HG03439 (cell line): ENCODE results near the gene GINS3.

Source experiments
- ATAC-seq: cut with Tn5 transposase; IDR thresholded peaks from one replicate; pipeline ENCODE4 v1.9.1; 2021; ENCODE audit warnings: mild to moderate bottlenecking, moderate library complexity; ENCODE audit not compliant: unreplicated experiment

GINS3 gene

DNA sequence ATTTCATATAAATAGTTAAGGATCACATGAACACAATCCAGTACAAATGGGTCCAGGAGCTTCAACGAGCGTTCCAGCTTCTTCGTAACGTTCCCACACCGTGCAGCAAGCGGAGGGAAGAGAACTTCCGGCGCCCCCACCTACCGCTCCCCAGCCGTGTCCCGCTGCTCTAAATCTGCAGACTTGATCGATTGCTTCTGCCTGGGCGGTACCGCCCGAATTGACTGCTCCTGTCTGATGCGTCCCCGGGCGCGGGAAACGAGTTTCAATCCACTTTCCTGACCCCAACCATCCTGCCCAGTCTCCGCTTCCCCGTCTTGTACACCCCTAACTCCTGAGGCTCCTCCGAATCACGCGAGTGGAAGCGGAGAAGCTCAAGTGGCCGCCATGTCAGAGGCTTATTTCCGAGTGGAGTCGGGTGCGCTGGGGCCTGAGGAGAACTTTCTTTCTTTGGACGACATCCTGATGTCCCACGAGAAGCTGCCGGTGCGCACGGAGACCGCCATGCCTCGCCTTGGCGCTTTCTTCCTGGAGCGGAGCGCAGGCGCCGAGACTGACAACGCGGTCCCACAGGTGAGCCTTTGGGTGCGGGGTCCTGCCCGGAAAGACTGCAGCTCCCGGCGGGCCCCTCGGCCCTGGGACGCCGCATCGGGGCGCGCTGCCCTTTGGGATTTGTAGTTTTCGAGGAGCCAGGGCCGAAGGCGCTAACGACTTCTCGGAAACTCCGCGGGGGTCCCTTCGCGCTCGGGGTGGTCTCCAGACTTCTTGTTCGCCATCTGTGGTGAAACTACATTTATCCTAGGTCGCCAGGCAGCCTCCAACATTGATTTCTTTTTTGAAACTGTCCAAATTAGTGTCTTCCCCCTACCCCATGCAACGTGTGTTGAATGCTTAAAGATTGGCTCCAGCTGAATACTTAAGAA is at the start of gene GINS3:
GINS3 (plus strand) TSS at position 257 of the 923 bp plus-strand sequence; CDS start at position 388, 131 bp downstream.
- peak; percentile 94 for ATAC-seq

DNA sequence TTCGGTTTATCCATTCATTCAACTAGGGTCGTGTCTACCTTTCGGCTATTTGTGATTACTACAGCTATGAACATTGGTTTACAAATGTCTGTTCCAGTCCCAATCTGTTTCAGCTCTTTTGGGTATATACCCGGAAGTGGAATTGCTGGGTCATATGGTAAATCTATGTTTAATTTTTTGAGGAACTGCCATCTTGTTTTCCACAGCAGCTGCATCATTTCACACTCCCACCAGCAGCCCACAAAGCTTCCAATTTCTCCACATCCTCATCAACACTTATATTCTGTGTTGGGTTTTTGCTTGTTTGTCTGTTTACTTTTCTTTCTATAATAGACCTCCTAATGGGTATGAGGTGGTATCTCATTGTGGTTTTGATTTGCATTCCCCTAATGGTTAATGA is 48.7 kb upstream of the GINS3 start:
- no peak for ATAC-seq

DNA sequence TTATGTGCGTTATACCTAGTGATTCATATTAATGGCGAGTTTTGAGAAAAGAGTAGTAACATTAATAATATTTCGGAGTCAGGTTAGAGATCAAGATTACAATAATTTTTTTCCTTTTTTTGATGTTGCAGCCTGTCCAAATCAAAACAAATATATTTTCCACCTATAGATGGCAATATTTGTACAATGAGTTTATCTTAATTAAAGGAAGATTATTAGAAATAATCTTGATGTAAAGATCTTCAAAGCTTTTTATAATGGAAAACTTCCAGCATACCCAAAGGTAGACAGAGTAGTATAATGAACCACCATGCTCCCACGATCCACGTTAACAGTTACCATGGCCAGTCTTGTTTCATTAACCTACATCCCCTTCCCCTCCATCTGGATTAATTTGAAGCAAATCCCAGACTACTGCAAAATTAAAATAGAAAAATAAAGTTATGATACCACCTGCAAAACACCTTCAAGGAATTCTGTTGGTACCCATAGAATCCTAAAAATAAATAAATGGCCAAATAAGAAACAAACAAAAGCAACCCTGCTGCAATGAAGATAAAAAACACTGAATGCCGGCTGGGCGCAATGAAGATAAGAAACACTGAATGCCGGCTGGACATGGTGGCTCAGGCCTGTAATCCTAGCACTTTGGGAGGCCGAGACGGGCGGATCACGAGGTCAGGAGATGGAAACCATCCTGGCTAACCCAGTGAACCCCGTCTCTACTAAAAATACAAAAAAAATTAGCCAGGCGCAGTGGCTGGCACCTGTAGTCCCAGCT is 46.5 kb upstream of the GINS3 start:
- no peak for ATAC-seq

DNA sequence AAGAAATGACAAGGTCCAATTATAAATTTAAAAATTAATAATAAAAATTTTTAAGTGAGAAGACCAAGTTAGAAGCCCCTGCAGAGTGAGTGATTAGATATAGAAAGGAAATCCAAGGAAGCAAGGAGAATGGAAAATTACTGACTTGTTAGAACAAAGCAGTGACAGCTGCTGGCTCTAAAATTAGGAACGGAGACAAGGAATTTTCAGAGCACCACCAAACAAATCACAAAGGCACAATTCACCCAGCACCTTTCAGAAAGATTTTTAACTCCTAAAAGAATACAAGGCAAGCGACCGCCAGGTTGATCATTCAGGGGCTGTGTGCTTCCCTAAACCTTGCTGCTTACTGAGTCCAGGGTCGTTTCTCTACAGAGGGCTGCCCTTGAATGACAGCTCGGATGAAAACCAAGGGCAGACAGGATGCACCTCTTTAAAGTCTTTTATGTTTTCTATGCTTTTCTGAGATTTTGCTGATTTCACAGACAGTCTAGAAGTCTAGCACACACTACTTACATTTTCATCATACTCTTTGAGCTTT is 45.4 kb upstream of the GINS3 start:
- no peak for ATAC-seq

DNA sequence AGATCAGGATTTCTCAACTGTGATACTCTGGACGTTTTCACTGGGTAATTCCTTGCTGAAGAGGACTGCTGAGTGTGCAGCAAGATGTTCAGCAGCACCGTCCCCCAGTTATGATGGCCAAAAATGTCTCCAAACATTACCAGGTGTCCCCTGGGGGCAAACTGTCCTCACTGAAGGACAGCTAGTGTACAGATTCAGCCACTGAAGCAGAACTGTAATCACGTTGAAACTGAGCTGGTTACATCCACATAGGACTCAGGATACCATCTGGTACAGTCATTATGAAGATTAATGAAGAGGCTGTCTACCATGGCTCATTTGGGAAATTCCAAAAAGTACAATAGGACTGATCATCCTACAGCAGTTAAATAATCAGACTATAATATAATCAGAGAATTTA is 43.3 kb upstream of the GINS3 start:
- ATAC-seq = no peak

DNA sequence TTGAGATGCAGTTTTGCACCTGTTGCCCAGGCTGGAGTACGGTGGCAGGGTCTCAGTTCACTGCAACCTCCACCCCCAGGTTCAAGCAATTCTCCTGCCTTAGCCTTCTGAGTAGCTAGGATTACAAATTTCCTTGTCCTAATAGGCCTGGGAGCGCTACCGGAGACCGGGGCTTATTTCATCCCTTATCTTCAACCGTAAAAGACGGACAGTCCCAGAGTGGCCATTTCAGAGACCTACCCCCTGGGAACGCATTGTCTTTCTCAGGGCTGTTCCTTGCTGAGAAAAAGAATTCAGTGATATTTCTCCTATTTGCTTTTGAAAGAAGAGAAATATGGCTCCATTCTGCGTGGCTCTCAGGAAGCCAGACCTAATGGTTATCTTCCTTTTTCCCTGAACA is 39.6 kb upstream of the GINS3 start:
- ATAC-seq = no peak

DNA sequence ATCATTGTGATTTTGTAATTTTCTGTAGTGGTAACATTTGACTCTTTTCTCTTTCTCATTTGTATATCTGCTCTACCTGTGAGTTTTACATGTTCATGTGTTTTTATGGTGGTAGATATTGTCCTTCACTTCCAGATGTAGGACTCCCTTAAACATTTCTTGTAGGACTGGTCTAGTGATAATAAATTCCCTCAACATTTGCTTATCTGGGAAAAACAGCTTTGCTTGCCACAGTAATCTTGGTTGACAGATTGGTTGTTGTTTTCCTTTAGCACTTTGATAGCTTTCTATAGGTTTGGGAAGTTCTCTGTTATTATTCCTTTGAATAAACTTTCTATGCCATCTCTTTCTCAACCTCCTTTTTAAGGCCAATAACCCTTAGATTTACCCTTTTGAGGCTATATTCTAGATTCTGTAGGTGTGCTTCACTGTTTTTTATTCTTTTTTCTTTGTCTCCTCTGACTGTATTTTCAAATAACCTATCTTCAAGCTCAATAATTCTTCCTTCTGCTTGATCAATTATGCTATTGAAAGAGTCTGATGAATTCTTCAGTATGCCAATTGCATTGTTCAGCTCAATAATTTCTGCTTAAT is 32.1 kb upstream of the GINS3 start:
- no peak for ATAC-seq

DNA sequence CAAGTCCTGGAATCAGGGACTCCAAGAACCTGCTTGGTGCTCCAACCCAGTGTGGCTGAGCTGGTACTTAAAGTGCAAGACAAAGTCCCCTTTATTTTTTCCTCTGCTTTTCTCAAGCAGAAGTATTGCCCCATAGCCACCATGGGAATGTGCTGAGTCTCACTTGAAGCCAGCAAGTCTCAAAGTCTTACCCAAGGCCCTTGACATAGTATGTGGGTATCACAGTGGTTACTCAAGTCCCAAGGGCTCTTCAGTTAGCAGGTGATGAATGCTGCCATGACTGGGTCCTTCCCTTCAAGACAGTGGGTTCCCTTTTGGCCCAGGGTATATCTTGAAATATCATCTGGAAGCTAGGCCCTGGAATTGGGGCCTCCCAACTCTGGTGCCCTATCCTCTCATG is 30.5 kb upstream of the GINS3 start:
- ATAC-seq = no peak

DNA sequence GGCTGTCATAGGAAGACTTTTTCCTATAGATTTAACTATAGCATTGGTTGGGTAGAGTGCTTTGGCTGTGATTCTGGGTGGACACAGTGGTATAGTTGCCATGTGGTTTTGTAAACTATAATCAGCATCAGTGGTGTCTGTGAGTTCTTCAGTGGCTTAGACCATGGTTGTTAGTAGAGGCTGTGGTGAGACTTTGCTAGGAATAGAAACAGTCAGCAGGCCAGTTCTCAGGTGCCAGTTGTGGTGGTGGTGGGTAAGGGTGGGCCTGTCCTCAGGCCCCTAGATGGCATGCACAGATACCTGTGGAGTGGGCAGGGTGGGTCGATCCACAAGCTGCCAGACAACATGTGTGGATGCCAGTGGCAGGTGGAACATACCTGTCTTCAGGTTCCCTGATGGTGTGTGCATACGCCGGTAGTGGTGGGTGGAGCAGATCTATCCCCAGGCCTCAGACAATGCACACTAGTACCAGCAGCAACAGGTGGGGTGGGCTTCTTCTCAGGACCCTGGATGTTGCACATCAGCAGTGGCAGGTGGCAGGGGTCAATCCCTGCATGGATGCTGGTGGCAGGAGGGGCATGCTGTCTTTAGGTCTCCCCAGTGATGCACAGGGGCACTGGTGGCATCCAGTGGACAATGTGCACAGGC is 28.4 kb upstream of the GINS3 start:
- ATAC-seq = no peak

DNA sequence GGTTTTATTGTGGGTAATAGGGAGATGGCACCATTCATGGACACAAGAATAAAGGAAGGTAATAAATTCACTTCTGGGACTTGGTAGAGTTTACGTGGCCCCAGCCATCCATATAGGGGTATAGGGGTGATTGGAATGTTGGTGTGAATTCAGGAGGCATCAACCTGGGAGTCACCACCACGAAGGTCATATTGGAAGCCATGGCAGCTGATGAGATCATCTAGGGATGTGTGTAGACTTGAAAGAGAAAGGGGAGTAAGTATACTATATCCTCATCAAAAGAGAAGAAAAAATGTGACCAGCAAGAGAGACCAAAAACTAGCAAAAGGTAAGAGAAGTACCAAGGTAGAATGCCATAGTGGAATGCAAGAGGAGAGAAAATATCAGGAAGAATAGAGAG is 26.6 kb upstream of the GINS3 start:
- no peak for ATAC-seq

DNA sequence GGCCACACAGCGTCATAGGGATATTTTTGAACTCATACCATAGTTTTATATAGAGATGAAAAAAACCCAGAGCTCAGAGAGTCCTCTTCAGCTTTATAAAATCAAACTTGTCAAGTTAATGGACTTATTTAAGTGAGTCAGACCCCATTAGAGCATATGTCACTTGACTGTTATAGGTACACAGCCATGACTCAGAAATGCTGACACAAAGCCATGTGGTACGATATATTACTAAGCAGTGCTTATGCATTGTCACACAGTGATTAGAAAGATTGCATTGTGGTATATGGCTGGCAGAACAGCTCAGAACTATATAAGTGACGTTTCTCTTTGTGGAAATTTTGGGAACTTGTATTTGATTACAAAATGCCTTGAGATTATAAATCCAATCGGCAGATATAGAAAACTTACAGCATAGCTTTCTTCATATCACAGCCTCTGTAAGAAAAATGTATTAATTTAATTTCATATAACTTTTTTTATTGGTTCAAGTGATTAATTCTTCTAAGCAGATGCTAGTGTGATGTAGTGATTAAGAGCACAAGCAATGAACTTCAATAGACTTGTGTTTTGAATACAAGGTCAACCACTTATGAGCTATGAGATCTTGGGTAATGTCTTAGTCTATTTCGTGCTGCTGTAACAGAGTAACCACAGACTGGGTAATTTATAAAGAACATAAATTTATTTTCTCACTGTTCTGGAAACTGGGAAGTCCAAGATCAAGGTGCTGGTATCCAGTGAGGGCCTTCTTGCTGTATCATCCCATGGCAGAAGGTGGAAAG is 25.8 kb upstream of the GINS3 start:
- no peak for ATAC-seq

DNA sequence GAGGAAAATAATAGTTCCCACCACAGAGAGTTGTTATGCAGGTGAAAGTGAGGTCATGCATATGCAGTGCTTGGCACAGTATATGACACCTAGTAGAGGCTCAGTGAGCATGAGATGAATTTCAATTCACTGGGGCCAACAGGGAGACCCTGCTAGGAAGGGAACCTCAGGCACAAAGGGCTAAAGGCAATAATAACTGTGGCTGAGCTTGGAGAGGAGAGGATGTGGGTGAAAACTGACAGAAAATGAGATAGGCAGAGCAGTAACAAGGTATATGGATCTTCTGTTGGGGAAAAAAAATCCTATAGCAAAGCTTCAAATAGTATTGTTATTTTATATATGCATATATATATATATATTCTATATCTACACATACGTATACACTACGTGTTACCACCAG is 25.0 kb upstream of the GINS3 start:
- no peak for ATAC-seq

DNA sequence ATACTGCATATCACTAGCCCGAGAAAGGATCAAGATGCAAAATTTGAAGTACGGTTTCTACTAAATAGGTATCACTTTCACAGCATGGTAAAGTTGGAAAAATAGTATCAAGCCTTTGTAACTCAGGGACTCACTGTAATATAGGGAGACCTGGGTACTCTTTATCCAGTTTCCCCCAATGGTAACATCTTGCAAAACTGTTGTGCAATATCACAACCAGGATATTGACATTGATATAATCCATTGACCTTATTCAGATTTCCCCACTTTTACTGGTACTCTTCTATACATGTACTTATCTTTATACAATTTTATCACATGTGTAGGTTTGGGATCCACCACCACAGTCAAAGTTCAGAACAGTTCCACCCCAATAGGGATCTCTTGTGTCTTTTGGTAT is 20.4 kb upstream of the GINS3 start:
- ATAC-seq = no peak

DNA sequence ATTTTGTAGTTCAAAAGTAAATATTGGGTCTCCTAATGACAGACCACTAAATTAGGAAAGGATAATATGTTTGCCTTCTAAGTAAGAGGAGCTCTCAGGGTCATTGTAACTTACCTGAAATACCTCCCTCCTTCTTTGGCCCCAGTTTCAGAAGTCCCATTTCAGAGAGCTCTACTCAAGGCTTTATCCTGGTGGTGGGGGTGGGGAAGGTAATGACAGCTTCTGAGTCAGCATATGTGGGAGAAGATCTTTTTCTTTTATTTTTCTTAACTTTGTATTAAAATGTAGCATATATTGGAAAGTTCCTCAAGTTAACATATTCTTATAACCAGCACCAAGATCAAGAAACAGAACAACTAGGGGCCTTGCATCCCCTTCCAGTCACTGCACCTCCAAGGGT is 16.9 kb upstream of the GINS3 start:
- no peak for ATAC-seq

DNA sequence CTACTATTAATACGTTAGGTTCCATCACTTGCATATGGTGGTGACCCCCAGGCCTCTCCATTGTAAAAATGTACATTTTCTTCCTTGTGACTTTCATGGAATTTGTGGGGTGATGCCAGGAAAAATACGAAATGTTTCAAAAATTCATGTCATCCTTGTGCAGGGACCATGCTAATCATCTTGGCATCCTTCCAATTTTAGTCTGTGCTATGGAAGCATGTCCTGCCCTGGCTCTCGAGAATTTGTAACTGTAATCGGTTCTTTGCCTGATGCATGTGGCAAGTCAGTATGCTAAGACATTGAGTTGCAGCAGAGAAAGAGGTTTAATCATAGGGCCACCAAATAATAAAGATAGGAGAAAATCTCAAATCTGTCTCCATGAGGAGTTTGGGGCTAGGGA is 14.3 kb upstream of the GINS3 start:
- ATAC-seq = no peak

DNA sequence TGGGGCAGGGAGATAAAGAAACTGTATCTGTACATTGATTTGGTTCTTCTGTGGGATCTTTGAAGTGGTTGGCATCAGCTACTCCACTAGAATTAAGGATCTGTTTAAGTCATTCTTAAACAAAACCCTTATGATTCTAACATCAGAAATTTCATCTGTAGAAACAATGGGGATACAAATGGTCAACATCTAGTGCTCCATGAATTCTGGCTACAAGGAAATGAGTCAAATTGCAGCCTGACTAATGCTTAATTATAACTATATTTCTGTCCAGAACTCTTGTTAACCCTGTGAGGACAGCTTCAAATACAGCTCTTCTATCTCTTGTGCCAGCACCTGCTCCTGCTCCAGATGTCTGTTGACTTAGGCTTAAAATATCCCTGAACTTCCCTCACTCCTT is 13.9 kb upstream of the GINS3 start:
- ATAC-seq = no peak

DNA sequence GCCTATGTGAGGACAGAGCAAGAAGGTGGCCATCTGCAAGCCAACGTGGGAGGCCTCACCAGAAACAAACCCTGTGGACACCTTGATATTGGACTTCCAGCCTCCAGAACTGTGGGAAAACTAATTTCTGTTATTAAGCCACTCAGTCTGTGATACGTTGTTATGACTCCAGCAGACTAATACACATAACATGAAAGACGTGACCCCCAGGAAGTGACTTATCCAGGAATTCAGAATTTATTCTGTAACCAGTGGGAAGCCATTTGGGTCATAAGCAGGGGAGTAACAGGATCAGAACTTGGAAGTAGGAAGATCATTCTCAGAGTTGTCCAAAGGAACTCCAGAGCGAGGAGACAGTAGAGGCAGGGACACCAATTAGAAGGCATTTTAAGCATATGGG is 12.5 kb upstream of the GINS3 start:
- no peak for ATAC-seq

DNA sequence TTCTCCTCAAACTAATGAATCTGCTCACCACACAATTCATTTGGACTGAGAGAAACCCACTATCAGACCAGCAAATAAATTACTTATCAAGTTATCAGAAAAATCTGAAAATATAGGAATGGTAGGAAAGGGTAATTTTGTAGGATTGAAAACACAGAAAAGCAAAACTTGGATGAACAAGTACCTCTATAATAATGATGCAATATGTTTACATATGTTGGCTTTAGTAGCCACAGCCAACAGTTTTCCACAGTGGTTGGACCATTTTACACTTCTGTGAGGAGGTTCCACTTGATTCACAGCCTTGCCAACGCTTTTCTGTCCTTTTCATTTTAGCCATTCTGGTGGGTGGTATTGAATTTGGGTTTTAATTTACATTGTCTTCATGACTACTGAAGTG is 10.6 kb upstream of the GINS3 start:
- no peak for ATAC-seq

DNA sequence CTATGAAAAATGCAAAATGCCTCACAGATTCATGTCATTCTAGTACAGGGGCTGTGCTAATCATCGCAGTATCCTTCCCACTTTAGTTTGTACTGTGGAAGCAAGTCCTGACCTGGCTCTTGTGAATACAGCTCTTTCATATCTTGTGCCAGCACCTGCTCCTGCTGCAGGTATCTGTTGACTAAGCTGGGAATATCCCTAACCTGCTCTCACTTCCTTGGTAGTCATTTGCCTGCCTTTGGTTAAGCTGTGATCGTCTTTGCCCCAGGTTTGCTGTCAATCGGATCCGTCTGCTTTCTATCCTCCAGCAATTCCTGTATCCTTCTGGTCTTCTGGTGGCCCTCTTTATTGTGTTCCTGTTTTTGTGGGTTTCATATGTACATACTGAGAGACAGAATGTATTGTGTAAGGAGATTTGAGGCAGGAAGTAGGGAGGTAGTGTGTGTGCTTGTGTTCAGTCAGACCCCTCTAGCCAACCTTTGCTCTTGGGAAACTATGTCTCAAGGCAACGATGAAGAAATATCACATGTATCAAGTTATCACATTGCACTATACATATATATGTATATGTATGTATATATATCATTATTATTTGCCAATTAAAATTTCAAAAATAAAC is 7.7 kb upstream of the GINS3 start:
- no peak for ATAC-seq
